Measurements from ENCODE around the gene SNAPC5. TPM values are rescaled to one million over a fixed set of nuclear protein-coding genes. Genes with fewer than 3 reads are reported as not detected.
A peak's percentile ranks its signal among the peaks of the same experiment; 100 is the strongest.

SNAPC5 gene
- total and polyA plus RNA-seq, 2 of the 13 experiments (the other 11 are each of a cell fraction or from before 2014, with no cell fraction given), result 14.8 to 36.2 TPM

GRCh38 chr15:66497502-66498455, at the start of gene SNAPC5 (continued):
- TF ChIP-seq POLR2G (IDR thresholded peaks at IDR 0.05; ENCODE audit: low read depth, low read length) (peak; percentile 96), SRF (IDR thresholded peaks at IDR 0.05; ENCODE audit: low read depth, low read length) (peak; percentile 59; the same call in 1 of the 2 replicates), CERS6 (CRISPR knock-in tag; IDR thresholded peaks at IDR 0.05) (no peak), HOXA5 (CRISPR knock-in tag; IDR thresholded peaks at IDR 0.05) (peak; percentile 93; the same call in 1 of the 2 replicates), ZNF678 (CRISPR knock-in tag; IDR thresholded peaks at IDR 0.05) (no peak), PRDM10 (CRISPR knock-in tag; IDR thresholded peaks at IDR 0.05; ENCODE audit: low read depth) (peak; percentile 72; the same call in 1 of the 2 replicates), ETV5 (CRISPR knock-in tag; IDR thresholded peaks at IDR 0.05; ENCODE audit: borderline replicate concordance) (peak; percentile 89), ZC3H4 (CRISPR knock-in tag; IDR thresholded peaks at IDR 0.05; ENCODE audit: borderline replicate concordance) (peak; percentile 98), LRRFIP1 (CRISPR knock-in tag; conservative IDR thresholded peaks at IDR 0.05) (no peak), BATF2 (CRISPR knock-in tag; IDR thresholded peaks at IDR 0.05) (no peak), NFKB2 (CRISPR knock-in tag; IDR thresholded peaks at IDR 0.05; ENCODE audit: borderline replicate concordance) (peak; percentile 55; the same call in 1 of the 2 replicates), STAT6 (CRISPR knock-in tag; IDR thresholded peaks at IDR 0.05; ENCODE audit: borderline replicate concordance) (peak; percentile 63; the same call in 1 of the 2 replicates), KLF16 (CRISPR knock-in tag; IDR thresholded peaks at IDR 0.05) (peak in 1 of 2 experiments; percentile 60; a peak in 1 of 4 replicates), ZNF607 (CRISPR knock-in tag; IDR thresholded peaks at IDR 0.05; ENCODE audit: borderline replicate concordance) (peak; percentile 18; the same call in 1 of the 2 replicates)

Measured in HepG2 (cell line).